ENCODE measurements around the gene TMEM223. TPM values are rescaled to one million over a fixed set of nuclear protein-coding genes. Genes with fewer than 3 reads are reported as not detected.
A peak's percentile ranks its signal among the peaks of the same experiment; 100 is the strongest.

TMEM223 gene
- total and polyA plus RNA-seq, 12 donors: 12.6 to 49.1 (median 29.4) TPM

GRCh38 chr11:62796281-62796680 lies 4.5 kb upstream of the TMEM223 start:
- intact Hi-C loops (cut with DNase I): loop anchor here in 1 of 2 donors (10.0 kb wide), 1 partner anchor 69 kb away; no protein-coding TSS in a partner anchor
- H3K36me3 ChIP-seq (replicated peaks in 1 of 2): peaks cover 0 to 89% of the 10 kb centered on the region in 2 donors
- TF ChIP-seq, protein P1, sequence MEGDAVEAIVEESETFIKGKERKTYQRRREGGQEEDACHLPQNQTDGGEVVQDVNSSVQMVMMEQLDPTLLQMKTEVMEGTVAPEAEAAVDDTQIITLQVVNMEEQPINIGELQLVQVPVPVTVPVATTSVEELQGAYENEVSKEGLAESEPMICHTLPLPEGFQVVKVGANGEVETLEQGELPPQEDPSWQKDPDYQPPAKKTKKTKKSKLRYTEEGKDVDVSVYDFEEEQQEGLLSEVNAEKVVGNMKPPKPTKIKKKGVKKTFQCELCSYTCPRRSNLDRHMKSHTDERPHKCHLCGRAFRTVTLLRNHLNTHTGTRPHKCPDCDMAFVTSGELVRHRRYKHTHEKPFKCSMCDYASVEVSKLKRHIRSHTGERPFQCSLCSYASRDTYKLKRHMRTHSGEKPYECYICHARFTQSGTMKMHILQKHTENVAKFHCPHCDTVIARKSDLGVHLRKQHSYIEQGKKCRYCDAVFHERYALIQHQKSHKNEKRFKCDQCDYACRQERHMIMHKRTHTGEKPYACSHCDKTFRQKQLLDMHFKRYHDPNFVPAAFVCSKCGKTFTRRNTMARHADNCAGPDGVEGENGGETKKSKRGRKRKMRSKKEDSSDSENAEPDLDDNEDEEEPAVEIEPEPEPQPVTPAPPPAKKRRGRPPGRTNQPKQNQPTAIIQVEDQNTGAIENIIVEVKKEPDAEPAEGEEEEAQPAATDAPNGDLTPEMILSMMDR (IDR thresholded peaks at IDR 0.05): no peak
- no peak for TF ChIP-seq POLR2A (IDR thresholded peaks at IDR 0.05)
- no peak for DNase-seq
- H3K9me3 ChIP-seq (replicated peaks in 1 of 3): no peaks in the 10 kb centered on the region
- WGBS, 4 donors: 75 to 83% (median 81%) methylated on average over 7 of the region's 7 CpGs
- H3K27ac ChIP-seq: no peak overlapping the region
- H3K4me3 ChIP-seq: no peak overlapping the region
- peaks cover 9 to 11% of the 10 kb centered on the region in 2 donors for H3K4me1 ChIP-seq (replicated peaks in 1 of 2)
- no peaks in the 10 kb centered on the region for H3K27me3 ChIP-seq

DNA sequence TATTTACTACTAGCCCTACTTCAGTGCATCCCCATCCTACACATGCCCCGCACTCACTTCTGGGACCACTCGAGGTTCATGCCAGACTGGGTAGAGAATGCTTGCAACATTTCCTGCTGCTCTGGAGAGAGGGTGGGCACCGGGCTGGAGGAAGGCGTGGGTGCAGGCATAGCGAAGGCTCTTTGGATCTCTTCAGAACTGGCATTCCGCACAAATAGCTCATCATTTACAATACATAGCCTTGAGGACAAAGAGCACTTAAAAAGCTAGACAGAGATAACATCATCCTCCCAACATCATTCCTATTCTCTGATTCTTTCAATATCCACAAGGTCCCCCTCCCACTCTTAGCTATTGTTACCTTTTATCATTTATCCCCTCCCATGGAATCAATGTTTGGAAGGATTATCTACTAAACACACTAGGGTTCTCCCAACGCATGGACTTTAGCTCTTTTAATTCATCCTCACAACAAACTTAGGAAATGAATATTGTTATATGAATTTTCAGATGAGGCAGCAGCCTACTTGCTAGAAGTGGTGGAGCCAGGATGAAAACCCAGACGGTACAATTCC lies 2.5 kb upstream of the TMEM223 start:
- intact Hi-C loops (cut with DNase I): loop anchor here (5.0 to 10.0 kb wide), 2 partner anchors 33 to 71 kb away; no protein-coding TSS in a partner anchor
- Histone ChIP-seq H3K4me1 (replicated peaks in 1 of 2) (peaks cover 21 to 24% of the 10 kb centered on the region in 2 donors), H3K9me3 (replicated peaks in 1 of 3) (no peaks in the 10 kb centered on the region), H3K27me3 (no peaks in the 10 kb centered on the region), H3K36me3 (replicated peaks in 1 of 2) (peaks cover 0 to 82% of the 10 kb centered on the region in 2 donors), H3K27ac (no peak overlapping the region), H3K4me3 (no peak overlapping the region)
- DNase-seq: no peak
- TF ChIP-seq POLR2A (IDR thresholded peaks at IDR 0.05): no peak
- TF ChIP-seq, protein P1 (IDR thresholded peaks at IDR 0.05): no peak
- WGBS, 4 donors: 81 to 94% (median 90%) methylated on average over 8 of the region's 8 CpGs

DNA sequence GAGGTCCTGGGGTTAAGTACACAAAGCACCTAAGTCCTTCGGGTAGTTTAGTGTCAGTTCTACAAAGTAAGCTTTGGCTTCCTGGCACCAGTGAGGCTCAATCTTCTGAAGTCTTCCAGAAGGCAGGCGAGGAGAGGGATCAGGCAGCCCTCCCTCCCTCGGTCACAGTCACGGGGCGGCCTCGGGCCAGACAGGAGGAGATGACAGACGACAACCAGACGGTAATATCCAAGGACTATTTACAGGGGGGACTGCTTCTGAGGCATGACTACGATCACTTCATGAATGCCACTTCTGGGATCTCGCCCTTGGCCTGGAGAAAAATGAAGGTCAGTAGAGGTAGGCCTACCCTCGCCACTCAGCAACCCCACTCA lies 383 bp upstream of the TMEM223 start:
- no peaks in the 10 kb centered on the region for H3K27me3 ChIP-seq
- intact Hi-C loops (cut with DNase I): loop anchor here (5.0 to 10.0 kb wide), 2 partner anchors 35 to 73 kb away; no protein-coding TSS in a partner anchor
- DNase-seq: peak; percentile 54 to 80 (median 70)
- WGBS, 4 donors: 13 to 36% (median 16%) methylated on average over 4 to 11 of the region's 11 CpGs
- H3K27ac ChIP-seq: peak overlapping the region; percentile 58 to 87 (median 85)
- H3K4me3 ChIP-seq: peak overlapping the region in 2 of 4 donors; percentile 79 to 81
- H3K36me3 ChIP-seq (replicated peaks in 1 of 2): peaks cover 0 to 65% of the 10 kb centered on the region in 2 donors
- peaks cover 31 to 36% of the 10 kb centered on the region in 2 donors for H3K4me1 ChIP-seq (replicated peaks in 1 of 2)
- TF ChIP-seq, protein P1 (IDR thresholded peaks at IDR 0.05): no peak
- no peak for TF ChIP-seq POLR2A (IDR thresholded peaks at IDR 0.05)
- no peaks in the 10 kb centered on the region for H3K9me3 ChIP-seq (replicated peaks in 1 of 3)

DNA sequence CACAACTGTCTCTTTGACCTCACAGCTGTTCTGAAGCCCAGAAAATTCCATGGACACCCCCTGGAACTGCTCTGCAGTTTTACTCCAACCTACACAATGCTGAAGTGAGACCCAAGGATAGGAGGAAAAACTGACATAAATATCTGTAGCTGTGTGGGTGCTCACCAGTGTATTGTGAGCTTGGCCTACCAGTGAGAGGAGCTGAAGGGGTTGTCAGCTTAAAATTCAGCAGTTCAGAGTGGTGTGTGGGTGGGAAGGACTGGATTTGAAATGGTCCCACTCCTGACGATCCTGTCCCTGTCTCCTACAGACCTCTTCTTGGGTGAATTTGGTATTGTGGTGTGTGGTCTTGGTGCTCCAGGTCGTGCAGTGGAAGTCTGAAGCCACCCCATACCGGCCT lies 2.2 kb downstream of the TMEM223 start:
- Histone ChIP-seq H3K27me3 (no peaks in the 10 kb centered on the region), H3K4me1 (replicated peaks in 1 of 2) (peaks cover 38 to 46% of the 10 kb centered on the region in 2 donors), H3K27ac (no peak overlapping the region), H3K36me3 (replicated peaks in 1 of 2) (peaks cover 0 to 39% of the 10 kb centered on the region in 2 donors), H3K4me3 (no peak overlapping the region), H3K9me3 (replicated peaks in 1 of 3) (no peaks in the 10 kb centered on the region)
- intact Hi-C loops (cut with DNase I): loop anchor here in 1 of 2 donors (5.0 kb wide), 1 partner anchor 73 kb away; no protein-coding TSS in a partner anchor
- no peak for DNase-seq
- WGBS, 4 donors: 49 to 80% (median 58%) methylated on average over 1 to 3 of the region's 3 CpGs
- TF ChIP-seq, protein P1 (IDR thresholded peaks at IDR 0.05): no peak
- no peak for TF ChIP-seq POLR2A (IDR thresholded peaks at IDR 0.05)

All from adrenal gland (tissue), 12 donors.